GM12891 (cell line): ENCODE data around the gene FAM135A.

Experiments
- POLR2A ChIP-seq: IDR thresholded peaks from 2 replicates; pipeline ENCODE4 v1.6.1; 2011; ENCODE audit warnings: low read depth, low read length, control low read depth
- POLR2AphosphoS5 ChIP-seq: IDR thresholded peaks from 2 replicates; pipeline ENCODE4 v1.6.1; 2011; ENCODE audit warnings: low read depth, low read length, control low read depth
- SPI1 ChIP-seq: IDR thresholded peaks from 2 replicates; pipeline ENCODE4 v1.6.1; 2011; ENCODE audit warnings: low read depth, low read length, control low read depth

GRCh38 chr6:70413114-70413991 lies at the start of gene FAM135A:
- peak; percentile 98 for TF ChIP-seq POLR2A
- peak; percentile 96 for TF ChIP-seq POLR2AphosphoS5
- no peak for TF ChIP-seq SPI1
